NCI-H345 treated with DMSO at 0.1 percent for 48 hours (cell line): ENCODE results near the gene NUDT8.
A peak's percentile ranks its signal among the peaks of the same experiment; 100 is the strongest.

Experiments
- DNase-seq: peaks from one replicate; lab custom pipeline; 2025; ENCODE audit not compliant: unreplicated experiment; lab: John Stamatoyannopoulos, UW

NUDT8 gene, protein sequence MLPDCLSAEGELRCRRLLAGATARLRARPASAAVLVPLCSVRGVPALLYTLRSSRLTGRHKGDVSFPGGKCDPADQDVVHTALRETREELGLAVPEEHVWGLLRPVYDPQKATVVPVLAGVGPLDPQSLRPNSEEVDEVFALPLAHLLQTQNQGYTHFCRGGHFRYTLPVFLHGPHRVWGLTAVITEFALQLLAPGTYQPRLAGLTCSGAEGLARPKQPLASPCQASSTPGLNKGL

DNA sequence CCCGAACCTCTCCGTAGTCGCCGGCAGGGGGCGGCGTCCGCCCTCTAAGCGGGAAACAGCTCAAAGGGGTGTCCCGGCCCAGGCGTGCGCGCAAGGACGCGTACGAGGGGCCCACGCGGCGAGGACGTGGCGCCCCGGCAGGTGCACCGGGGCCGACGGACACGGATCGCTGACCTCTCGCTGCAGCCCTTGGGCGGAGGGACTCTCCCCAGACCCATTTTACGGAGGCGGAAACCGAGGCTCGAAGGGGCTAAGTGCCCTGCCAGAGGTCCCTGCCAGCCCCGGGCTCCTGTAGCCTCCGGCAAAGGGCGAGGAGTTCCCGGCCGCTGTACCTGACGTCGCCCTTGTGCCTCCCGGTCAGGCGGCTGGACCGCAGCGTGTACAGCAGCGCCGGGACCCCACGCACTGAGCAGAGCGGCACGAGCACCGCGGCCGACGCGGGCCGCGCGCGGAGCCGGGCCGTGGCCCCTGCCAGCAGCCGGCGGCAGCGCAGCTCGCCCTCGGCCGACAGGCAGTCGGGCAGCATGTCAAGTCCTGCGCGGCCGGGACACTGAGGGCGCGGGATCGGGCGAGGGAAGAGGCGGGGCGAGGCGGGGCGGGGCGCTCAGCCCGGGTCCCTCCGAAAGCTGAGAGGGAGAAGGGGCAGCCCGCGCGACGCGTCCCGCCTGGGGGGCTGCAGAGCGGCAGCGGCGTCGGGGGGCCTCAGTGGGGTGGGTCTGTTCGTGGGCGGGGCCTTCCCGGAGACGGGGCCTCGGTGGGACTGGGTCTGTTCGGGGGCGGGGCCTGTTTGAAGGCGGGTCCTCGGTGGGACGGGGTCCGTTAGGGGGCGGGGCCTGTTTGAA, at the start of gene NUDT8:
Gene NUDT8 (minus strand): TSS at position 552 of the 842 bp plus-strand sequence. CDS start 26 bp downstream, at position 526.
- DNase-seq: peak; percentile 44

DNA sequence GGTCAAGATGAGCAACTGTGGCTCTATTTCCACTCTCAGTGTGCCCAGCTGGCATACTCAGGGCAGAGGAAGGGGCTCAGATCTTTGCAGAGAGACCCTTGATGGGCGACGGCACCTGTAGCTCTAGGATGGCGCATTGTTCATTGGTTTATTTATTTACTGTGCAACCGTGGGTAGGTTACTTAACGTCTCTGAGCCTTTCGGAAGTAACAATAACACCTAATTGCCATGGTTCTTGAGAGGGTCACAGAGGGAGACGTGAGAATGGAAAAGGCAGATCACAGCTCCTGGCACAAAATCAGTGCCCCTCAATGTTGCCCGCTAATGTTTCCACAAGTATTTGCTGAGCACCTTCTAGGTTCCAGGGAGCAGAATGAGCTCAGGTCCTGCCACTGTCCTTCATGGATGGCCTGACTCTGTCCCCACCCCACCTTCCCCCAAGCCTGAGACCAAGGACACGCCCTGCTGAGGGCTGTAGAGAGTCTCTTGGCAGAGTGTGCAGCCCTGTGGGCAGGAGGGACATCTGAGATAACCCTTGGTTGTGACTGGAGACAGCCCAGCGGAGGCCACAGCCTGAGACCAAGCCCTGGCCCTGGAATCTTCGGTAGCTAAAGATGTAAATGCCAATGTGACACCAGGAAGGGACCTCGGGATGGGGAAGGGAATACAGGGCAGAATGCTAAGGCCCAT, 45.5 kb upstream of the NUDT8 start:
- DNase-seq: no peak

DNA sequence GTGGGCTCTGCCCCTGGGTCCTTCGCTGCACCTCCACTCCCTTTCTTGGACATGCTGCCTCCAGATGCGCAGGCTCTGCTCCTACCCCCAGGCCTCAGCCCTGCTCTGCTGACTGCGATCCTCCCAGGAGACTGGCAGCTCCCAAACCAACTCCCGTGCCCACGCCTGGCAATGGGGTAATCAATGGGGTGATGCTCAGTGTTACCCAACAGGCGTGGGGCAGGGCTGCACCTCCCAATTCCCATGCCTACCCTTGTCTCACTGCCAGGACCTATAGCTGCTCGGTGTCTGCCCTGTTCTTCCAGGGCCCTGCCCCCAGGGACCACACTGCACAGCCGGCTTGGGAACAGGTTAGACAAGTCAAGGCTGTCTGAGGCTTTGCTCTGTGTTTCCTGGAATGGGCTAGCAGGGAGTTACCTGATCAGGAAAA, 44.7 kb upstream of the NUDT8 start, which contains the start of gene ALDH3B2:
Gene ALDH3B2 (minus strand): TSS at position 182 of the 430 bp plus-strand sequence. CDS start 7,688 bp downstream, outside the sequence.
- no peak for DNase-seq

DNA sequence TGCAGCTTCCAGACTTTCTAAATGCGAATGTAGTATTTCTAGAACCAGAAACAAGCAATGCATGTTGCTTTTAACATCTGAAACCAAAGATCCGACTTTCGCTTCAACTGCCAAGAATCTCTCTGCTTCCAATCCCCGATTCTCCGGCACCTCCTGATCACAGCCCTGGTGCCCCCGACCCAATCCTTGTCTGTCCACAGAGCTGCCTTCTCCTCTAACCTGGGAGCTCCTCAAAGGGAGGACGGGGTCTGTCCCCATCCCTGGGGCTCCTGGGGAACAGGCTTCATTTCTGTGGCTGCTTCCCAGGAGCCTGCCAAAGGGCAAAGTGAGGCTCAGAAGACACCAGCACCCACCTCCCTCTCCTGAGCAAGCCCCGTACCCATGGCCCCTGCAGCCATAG, 44.2 kb upstream of the NUDT8 start:
- no peak for DNase-seq

DNA sequence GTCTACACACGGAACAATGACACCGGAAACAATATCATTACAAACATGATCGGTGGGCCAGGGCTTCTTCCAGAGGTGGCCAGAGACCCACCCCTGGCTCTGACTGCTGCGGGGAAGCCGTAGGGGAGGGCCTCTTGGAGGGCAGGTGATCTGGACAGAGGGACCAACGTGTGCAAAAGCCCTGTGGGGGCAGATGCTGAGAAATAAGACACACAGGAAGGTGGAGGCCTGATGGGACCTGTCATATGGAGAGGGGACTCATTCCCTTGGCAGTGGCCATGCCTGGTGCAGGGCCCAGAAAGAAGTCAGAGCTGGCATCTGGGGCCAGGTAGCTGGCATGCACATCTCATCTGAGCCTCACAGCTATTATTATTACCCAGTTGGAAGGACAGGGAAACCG, 43.6 kb upstream of the NUDT8 start:
- no peak for DNase-seq

DNA sequence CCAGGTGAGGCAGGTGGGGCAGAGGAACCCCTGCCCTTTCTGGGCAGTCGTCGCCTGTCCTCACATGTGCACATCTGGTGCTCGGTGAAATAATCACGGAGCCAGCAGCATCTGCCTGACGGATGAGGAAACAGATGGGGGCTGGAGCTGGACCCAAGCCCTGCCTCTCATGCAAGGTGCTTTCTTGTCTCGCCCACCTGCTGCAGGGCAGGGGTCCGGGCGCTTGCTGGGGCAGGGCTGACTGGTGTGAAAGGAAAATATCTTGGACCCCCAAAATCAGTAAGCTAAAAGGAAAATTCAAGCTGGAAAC, 41.4 kb upstream of the NUDT8 start:
- DNase-seq: no peak

DNA sequence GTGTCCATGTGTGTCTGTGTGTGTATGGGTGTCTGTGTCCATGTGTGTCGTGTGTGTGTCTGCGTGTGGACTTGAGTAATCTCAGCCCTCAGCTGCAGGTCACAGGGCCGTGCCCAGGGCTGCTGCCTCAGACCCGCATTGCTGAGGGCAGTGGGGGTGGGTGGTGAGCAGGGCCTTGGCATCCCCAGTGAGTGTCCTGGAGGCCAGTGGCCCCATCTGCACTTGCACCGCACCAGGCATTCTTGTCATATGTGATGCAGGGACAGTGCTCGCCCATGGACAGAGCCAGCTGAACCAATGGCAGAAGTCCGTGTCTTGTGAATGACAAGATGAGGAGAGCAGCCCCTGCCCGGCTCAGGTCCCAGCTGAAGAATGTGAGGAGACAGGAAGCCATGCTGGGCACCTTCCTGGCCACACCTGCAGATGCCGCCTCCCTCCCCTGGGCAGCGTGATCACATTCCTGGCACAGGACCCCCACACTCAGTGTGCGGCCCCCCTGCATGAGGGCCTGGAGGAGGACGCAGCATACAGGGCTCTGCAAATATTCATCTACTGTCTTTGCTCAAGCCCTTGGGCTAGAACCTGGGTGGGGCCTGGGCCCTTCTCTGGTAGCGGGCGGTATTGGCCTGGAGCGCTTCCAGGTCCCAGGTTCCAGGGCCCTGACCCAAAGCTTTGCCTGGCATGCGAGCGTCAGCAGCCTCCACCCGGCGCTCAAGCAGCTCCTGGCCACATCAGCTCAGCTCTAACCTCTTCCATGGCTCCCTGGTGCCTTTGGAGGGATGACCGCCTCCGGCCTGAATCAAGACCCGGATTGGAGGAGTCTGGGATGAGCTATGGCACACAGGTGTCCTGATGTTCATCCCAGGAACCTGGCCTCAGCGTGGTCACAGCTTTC, 40.8 kb upstream of the NUDT8 start:
- no peak for DNase-seq

DNA sequence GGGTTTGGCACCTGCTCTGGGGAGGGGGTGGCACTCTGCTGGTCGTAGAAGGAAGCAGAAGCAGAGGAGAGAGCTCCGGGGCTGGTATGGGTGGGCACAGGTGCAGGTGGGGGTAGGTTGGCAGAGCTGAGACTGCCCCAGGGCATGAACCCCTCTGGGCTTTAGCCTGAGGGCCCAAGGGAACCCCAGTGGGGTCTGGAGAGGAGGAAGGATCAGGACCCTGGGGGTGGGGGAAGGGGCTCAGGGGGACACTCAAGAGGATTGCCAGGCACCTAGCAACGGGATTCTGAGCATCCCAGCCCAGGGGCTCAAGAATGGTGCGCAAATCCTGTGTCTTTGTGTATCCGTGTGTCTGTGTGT, 38.4 kb upstream of the NUDT8 start:
- no peak for DNase-seq

DNA sequence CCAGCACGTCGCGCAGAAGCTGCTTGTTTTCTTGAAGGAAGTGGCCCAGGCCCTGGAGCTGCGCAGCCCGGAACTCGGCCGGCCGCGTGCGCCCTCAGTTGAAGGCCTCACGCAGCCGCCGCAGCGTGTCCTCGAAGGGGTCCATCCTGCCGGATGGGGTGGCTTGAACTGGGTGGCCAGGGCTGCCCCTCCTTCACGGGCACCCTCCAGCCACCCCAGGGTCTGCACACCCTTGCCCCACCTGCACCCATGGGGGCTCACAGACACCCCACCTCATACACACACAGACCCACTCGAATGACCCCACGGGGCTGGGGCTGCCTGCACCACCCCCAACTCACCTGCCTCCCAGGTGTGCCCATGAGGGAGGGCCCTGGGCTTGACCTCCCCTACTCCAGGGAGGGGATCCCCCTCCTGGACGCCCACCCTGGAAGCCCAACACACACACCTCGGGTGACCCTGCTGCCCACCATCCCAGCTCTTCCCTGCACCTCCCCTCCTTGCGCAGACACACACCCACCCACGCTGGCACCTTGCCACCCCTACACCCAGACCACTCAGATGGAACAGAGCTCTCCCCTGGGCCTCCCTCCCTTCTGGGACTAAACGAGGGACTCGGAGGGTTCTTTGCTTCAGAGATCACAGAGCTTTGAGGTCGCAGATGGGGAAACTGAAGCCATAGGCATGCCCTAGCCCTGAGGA, 37.9 kb upstream of the NUDT8 start:
- no peak for DNase-seq

DNA sequence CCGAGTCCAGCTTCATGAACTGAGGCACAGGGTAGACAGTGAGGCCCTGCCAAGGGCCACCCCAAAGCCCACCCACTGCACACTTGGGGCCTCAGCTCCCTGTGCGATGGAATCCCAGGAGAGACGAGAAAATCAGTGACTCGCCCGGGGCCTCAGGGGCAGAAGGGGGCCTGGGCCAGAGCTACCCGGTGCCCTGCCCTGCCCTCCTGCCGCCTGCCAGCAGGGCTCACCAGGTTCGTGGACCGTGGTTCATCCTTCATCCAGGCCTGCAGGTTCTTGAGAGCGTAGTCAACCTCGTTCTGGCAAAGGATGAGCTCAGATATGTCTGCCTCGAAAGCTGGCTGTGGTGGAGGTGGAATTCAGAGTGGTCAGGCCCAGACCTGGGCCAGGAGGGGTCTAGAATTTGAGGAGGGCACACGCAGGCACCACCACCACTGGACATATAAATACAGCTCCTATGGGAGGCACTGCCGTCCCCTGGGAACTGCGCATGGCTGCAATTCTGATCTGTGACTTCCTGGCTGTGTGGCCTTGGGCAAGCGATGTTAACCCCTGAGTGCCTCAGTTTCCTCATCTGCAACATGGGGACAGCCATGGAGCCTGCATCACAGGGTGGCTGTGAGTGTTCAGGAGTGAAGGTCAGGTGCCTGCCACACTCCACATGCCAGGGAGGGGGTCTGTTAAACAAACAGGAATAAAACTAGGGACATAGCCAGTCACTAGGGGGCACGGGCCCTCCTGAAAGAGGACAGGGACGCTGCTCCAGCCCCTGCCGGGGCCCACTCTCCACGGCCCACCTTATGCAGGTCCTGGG, 37.1 kb upstream of the NUDT8 start:
- no peak for DNase-seq

DNA sequence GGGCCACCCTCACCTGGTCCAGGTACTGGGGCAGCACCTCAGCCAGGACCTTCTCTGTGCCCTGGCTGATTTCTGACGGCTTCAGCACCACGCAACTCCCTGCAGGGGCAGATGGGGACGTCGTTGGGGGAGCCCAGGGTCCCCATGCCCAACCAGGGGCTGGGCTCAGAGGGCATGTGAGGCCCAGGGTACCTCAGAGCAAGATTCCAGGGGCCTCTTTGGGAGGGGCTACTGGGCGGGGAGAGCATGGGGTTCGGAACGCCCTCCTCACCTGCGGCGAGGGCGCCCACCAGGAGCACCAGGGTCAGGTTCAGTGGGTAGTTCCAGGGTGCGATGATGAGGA, 36.5 kb upstream of the NUDT8 start:
- no peak for DNase-seq

DNA sequence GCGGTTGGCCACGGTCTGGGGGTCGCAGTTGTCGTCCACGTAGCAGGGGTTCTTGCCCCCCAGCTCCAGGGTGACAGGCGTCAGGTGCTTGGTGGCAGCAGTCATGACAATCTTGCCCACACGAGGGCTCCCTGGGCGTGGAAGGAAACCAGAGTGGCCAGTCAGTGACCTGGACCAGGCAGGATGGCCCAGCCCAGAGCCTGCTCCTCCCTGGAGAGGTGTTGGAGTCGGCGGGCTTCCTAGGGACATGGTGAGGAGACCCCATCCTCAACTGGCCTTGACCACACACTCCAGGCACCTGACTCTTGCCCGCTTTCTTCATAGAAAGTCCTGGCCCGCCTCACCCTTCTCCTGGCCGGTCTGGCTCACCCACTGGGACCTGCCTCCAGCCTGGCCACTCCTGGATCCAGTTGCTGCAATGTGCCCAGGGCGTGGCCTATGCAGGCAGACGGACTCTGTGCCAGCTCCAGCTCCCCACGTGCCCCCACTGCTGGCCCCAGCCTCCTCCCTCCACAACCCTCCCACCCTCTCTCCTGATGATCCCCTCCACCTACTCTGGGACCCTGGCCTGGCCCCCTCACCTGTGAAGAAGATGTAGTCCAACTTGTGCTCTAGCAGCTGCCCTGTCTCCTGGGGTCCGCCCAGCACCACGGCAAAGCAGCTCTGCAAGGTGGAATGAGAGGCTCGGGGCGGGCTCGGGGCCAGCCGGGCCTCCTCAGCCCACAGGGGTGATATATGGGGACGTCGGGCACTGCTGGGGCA, 36.0 kb upstream of the NUDT8 start:
- no peak for DNase-seq

DNA sequence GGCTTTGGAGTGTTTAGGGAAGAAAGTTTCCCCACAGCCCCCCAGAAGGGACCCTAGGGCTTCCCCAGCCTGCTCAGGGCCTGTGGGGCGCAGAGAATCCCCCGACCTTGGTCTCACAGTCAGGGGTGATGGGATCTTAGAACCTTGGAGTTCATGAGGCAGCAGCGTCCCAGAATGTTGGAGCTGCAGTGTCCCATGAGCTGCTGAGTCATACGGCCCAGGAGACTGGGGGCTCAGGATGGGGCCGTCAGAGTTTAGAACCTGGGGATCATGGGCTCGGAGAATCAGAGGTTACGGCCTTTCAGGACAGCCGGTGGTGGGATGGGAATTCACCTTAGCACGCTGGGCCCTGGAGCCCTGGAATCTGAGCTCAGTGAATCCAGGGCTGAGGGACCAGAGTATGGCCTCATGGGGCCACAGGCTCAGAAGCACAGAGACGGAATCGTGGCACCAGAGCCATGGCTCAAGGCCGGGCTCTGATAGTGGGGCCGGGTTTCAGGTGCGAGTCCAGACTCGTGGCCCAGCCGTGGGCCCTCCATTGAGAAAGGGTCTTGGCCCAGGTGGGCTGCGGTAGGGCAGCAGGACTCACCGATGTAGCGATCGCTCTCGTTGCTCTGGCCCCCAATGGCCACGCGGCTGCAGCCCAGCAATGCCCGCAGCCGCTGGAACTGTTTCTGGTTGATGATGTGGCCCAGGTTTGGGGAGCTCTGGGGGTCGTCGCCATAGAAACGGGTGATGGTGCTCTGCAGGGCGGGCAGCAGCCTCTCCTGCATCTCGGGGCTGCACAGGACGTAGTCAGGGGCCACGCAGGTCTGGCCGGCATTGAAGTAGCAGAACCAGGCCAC, 35.2 kb upstream of the NUDT8 start:
- DNase-seq: no peak

DNA sequence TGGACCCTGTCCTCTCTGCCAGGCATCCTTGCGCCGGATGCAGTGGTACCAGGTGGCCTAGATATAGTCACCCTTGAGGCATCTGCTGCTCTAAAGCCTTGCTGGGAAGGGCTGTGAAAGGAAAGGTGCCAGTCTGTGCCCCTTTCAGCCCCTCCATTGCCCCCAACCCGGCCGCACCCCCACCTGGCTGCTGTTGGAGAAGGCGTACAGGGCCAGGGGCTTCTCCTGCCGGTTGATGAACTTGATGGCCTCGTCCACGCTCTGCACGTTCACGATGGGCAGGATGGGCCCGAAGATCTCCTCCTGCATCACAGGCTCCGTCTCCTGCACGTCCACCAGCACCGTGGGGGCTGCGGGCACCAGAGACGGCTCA, 34.5 kb upstream of the NUDT8 start:
- no peak for DNase-seq

DNA sequence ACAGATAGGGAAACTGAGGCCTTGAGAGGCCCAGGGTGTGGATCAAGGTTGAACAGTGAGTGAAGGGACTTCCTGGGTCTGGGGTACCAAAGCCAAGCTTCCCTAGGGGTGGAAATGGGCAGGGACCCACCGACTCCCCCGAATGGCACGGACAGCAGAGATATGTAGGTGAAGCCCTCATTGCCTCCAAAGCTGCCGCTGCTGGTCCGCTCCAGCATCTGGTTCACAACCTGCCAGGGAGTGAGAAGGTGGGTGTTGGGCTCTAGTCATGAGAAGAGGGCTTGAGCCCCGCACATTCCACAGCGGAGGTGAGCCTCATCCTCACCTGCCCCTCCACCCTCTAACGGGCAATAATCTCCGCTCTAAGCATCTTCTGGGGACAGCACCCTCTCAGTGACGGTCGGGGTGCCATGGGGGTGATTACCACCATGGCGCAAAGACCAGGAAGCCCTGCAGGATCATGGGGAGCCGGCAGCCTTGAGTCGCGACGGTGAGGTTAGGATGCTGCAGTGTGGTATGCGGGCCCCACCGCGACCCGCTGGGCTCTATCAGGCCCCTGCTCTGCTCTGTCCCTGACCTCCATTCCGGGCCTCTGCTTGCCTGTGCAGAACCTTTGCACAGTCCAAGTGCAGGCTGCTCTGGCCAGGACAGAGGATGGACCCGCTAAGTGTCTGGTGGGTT, 33.9 kb upstream of the NUDT8 start:
- DNase-seq: no peak

DNA sequence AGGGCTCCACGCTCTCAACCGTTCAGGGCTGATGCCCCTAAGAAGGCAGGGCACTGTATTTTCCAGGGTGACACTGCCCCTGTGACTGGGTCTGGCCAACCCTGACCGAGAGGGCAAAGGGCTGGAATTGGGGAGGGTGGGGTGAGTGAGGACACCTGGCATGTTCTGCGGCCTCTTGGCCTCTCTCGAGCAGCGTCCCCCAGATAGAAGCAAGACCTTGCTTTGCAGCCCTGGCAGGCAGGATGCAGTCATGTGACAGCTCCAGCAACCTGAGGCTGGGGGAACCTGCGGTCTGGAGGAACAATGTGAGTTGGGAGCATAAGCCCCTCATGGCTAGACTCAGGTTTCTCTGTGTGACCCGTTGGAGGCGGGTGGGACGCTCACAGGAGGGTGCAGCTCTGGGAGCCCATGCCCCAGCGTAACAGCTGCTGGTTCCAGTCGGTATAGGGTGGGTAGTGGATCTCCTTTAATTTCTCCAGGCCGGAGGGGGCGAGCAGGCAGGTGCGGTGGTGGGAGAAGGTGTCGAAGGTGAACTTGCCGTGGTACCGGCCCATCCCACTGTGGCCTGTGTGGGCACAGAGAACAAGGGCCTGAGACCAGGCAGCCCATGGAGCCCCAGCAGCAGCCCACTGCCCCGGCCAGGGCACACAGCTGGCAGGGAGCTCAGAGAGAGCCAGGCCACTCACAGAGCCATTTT, 33.2 kb upstream of the NUDT8 start:
- no peak for DNase-seq
